HCT116 (cell line): ENCODE measurements around the gene ADAMTSL5. TPM values are rescaled to one million over a fixed set of nuclear protein-coding genes. Genes with fewer than 3 reads are reported as not detected.
A peak's percentile ranks its signal among the peaks of the same experiment; 100 is the strongest.

Source experiments
- ATAC-seq: fragments of 200-7000 bp; cut with Tn5 transposase; 2 replicates; pipeline ENCODE4 v1.9.1; 2020; ENCODE audit warnings: mild to moderate bottlenecking, moderate library complexity
- BruUV-seq: library from RNA; stranded (reverse); fragments of 400-500 nt; replicated peaks from 2 replicates; lab custom pipeline; 2021; lab: Mats Ljungman, UMichigan
- CTCF ChIA-PET: fragments of 300-600 bp; sonication (Branson Sonifier 250); formaldehyde crosslinking; loops from one replicate; lab custom pipeline; 2021; ENCODE audit warnings: antibody characterized with exemption; lab: Charles Lee
- POLR2A ChIA-PET: fragments of 300-600, 350-600 bp; sonication (Branson Sonifier 250); formaldehyde crosslinking; loops from one replicate; lab custom pipeline; 2021; ENCODE audit warnings: antibody characterized with exemption; lab: Charles Lee
- RAD21 ChIA-PET, 2 experiments: fragments of 300-600 bp; sonication (Branson Sonifier 250); formaldehyde crosslinking; loops; one replicate each; lab custom pipeline; 2023; ENCODE audit warnings: low total read pairs in 2 of 2; ENCODE audit not compliant: uncharacterized antibody in 2 of 2, unreplicated experiment in 2 of 2, low non-redundant PET in 1 of 2; lab: Charles Lee
- DNase-seq: peaks from one replicate; pipeline ENCODE4 v3.0.0-alpha.2; 2010; ENCODE audit warnings: low read depth, low spot score
- H2AFZ ChIP-seq: fragments of 200-600 bp; shearing (Covaris generic), sonication (generic); 2 replicates; pipeline ENCODE4 v1.6.1; 2017; ENCODE audit warnings: low read depth, mixed run types, mixed read lengths, antibody characterized with exemption, low read length; ENCODE audit not compliant: poor library complexity, severe bottlenecking
- H3K27ac ChIP-seq: 2 replicates; pipeline ENCODE4 v1.5.1; 2012; ENCODE audit warnings: low read depth, low read length
- H3K27me3 ChIP-seq: fragments of 200-600 bp; sonication (generic); 2 replicates; pipeline ENCODE4 v1.6.1; 2016; ENCODE audit warnings: mixed run types, low read length, mixed read lengths; ENCODE audit not compliant: insufficient read depth
- H3K36me3 ChIP-seq, 2 experiments: fragments of 200-500 bp in 1 of 2; fragments of 200-600 bp in 1 of 2; sonication (Bioruptor generic) in 1 of 2; sonication (generic) in 1 of 2; 2 replicates each; pipeline versions ENCODE4 v1.5.1 to v1.6.1; 2014 to 2016; ENCODE audit warnings: low read length in 2 of 2, inconsistent platforms in 1 of 2, mixed read lengths in 1 of 2, mixed run types in 1 of 2; ENCODE audit not compliant: insufficient read depth in 2 of 2, control insufficient read depth in 1 of 2
- H3K4me1 ChIP-seq, 2 experiments: fragments of 200-600 bp in 1 of 2; sonication (generic) in 1 of 2; 2 replicates each; pipeline versions ENCODE4 v1.5.1 to v1.6.1; 2012 to 2017; ENCODE audit warnings: low read length in 2 of 2, inconsistent platforms in 1 of 2, mild to moderate bottlenecking in 1 of 2, mixed read lengths in 1 of 2, mixed run types in 1 of 2, moderate library complexity in 1 of 2; ENCODE audit not compliant: insufficient read depth in 2 of 2, control insufficient read depth in 1 of 2
- H3K4me2 ChIP-seq: fragments of 200-600 bp; sonication (generic); 2 replicates; pipeline ENCODE4 v1.6.1; 2017; ENCODE audit warnings: mixed run types, low read length, mixed read lengths
- H3K4me3 ChIP-seq, 2 experiments: fragments of 200-600 bp in 1 of 2; sonication (generic) in 1 of 2; replicated peaks in 1 of 2; 2 replicates each; pipeline ENCODE4 v1.5.1; 2011 to 2016; ENCODE audit warnings: low read length in 2 of 2, control low read depth in 1 of 2, low read depth in 1 of 2, mild to moderate bottlenecking in 1 of 2, mixed read lengths in 1 of 2, mixed run types in 1 of 2
- H3K79me2 ChIP-seq: fragments of 200-600 bp; sonication (generic); 2 replicates; pipeline ENCODE4 v1.6.1; 2017; ENCODE audit warnings: mild to moderate bottlenecking, mixed run types, low read length, moderate library complexity, mixed read lengths; ENCODE audit not compliant: insufficient read depth
- H3K9ac ChIP-seq: fragments of 200-600 bp; sonication (generic); 2 replicates; pipeline ENCODE4 v1.6.1; 2016; ENCODE audit warnings: low read length, mixed read lengths
- H3K9me2 ChIP-seq: fragments of 200-600 bp; sonication (generic), shearing (Covaris generic); 2 replicates; pipeline ENCODE4 v1.6.1; 2017; ENCODE audit warnings: mixed run types, mild to moderate bottlenecking, moderate library complexity; ENCODE audit not compliant: insufficient read depth
- H3K9me3 ChIP-seq, 2 experiments: fragments of 200-500 bp in 1 of 2; fragments of 200-600 bp in 1 of 2; sonication (Bioruptor generic) in 1 of 2; sonication (generic) in 1 of 2; 2 replicates each; pipeline ENCODE4 v1.6.1; 2014 to 2017; ENCODE audit warnings: low read length in 2 of 2, mixed read lengths in 2 of 2, inconsistent platforms in 1 of 2, low read depth in 1 of 2, mild to moderate bottlenecking in 1 of 2, mixed run types in 1 of 2, moderate library complexity in 1 of 2; ENCODE audit not compliant: control insufficient read depth in 1 of 2, insufficient read depth in 1 of 2
- H4K20me1 ChIP-seq: fragments of 200-600 bp; sonication (generic), shearing (Covaris generic); 2 replicates; pipeline ENCODE4 v1.6.1; 2017; ENCODE audit warnings: mixed run types, mild to moderate bottlenecking, moderate library complexity; ENCODE audit not compliant: insufficient read depth
- CBX3 ChIP-seq: IDR thresholded peaks from 2 replicates; pipeline ENCODE4 v1.6.1; 2012; ENCODE audit warnings: low read depth
- CEBPB ChIP-seq: IDR thresholded peaks from 2 replicates; pipeline ENCODE4 v1.6.1; 2012; ENCODE audit warnings: low read depth
- EGR1 ChIP-seq: IDR thresholded peaks from 2 replicates; pipeline ENCODE4 v1.6.1; 2012; ENCODE audit warnings: low read depth
- ELF1 ChIP-seq: IDR thresholded peaks from 2 replicates; pipeline ENCODE4 v1.6.1; 2012; ENCODE audit warnings: low read depth, borderline replicate concordance
- EZH2 ChIP-seq: fragments of 200-600 bp; sonication (generic); IDR thresholded peaks from 2 replicates; pipeline ENCODE4 v1.6.1; 2017; ENCODE audit warnings: antibody characterized with exemption, mixed run types
- JUND ChIP-seq: IDR thresholded peaks from 2 replicates; pipeline ENCODE4 v1.6.1; 2012
- POLR2A ChIP-seq: IDR thresholded peaks from 2 replicates; pipeline ENCODE4 v1.7.0; 2011; ENCODE audit warnings: borderline replicate concordance; ENCODE audit not compliant: insufficient read depth, insufficient read length; ENCODE audit errors: extremely low read depth
- RAD21 ChIP-seq: IDR thresholded peaks from 2 replicates; pipeline ENCODE4 v1.6.1; 2012; ENCODE audit warnings: low read depth, mild to moderate bottlenecking
- SIN3A ChIP-seq: IDR thresholded peaks from 2 replicates; pipeline ENCODE4 v1.6.1; 2012; ENCODE audit warnings: low read depth
- SP1 ChIP-seq: IDR thresholded peaks from 2 replicates; pipeline ENCODE4 v1.6.1; 2012; ENCODE audit warnings: low read depth
- SRF ChIP-seq: IDR thresholded peaks from 2 replicates; pipeline ENCODE4 v1.6.1; 2012; ENCODE audit warnings: low read depth
- TCF7L2 ChIP-seq: IDR thresholded peaks from 2 replicates; pipeline ENCODE4 v1.7.0; 2011; ENCODE audit warnings: borderline replicate concordance, inconsistent platforms; ENCODE audit not compliant: insufficient read depth, insufficient read length; ENCODE audit errors: extremely low read depth
- YY1 ChIP-seq: IDR thresholded peaks from 2 replicates; pipeline ENCODE4 v1.6.1; 2011; ENCODE audit warnings: low read length, low read depth, moderate library complexity, mild to moderate bottlenecking; ENCODE audit not compliant: insufficient replicate concordance; ENCODE audit errors: extremely low read depth
- intact Hi-C: fragments of 100-400 bp; cut with micrococcal nuclease; formaldehyde crosslinking; loops from 2 replicates; pipeline ENCODE4 v1.10.0; 2022
- total RNA-seq: library from RNA; stranded (reverse); gene quantifications from one replicate; pipeline ENCODE4 v1.2.1, GENCODE V29; 2021; ENCODE audit not compliant: unreplicated experiment
- TF ChIP-seq, protein P1 (sequence below): IDR thresholded peaks from 2 replicates; pipeline ENCODE4 v1.6.1; 2012
- TF ChIP-seq, protein P2 (sequence below): IDR thresholded peaks from 2 replicates; pipeline ENCODE4 v1.6.1; 2012; ENCODE audit warnings: low read depth
- TF ChIP-seq, protein P3 (sequence below): IDR thresholded peaks from 2 replicates; pipeline ENCODE4 v1.6.1; 2011; ENCODE audit warnings: mild to moderate bottlenecking, low read length, moderate library complexity; ENCODE audit not compliant: insufficient replicate concordance; ENCODE audit errors: extremely low read depth
- TF ChIP-seq, protein P4 (sequence below), 3 experiments: fragments of 200-600 bp in 1 of 3; sonication (generic) in 1 of 3; IDR thresholded peaks in 2 of 3; conservative IDR thresholded peaks in 1 of 3; 2 replicates each; pipeline ENCODE4 v1.5.1; 2012 to 2017; ENCODE audit warnings: low read depth in 2 of 3, low read length in 2 of 3, antibody characterized with exemption in 1 of 3, borderline replicate concordance in 1 of 3, control low read depth in 1 of 3, mild to moderate bottlenecking in 1 of 3, mixed read lengths in 1 of 3, mixed run types in 1 of 3, moderate library complexity in 1 of 3; ENCODE audit not compliant: insufficient read depth in 1 of 3
- TF ChIP-seq, protein P5 (sequence below): IDR thresholded peaks from 2 replicates; pipeline ENCODE4 v1.6.1; 2012

ADAMTSL5 gene
- total RNA-seq, 1 experiment from 2014 or later, result 24.0 TPM

DNA sequence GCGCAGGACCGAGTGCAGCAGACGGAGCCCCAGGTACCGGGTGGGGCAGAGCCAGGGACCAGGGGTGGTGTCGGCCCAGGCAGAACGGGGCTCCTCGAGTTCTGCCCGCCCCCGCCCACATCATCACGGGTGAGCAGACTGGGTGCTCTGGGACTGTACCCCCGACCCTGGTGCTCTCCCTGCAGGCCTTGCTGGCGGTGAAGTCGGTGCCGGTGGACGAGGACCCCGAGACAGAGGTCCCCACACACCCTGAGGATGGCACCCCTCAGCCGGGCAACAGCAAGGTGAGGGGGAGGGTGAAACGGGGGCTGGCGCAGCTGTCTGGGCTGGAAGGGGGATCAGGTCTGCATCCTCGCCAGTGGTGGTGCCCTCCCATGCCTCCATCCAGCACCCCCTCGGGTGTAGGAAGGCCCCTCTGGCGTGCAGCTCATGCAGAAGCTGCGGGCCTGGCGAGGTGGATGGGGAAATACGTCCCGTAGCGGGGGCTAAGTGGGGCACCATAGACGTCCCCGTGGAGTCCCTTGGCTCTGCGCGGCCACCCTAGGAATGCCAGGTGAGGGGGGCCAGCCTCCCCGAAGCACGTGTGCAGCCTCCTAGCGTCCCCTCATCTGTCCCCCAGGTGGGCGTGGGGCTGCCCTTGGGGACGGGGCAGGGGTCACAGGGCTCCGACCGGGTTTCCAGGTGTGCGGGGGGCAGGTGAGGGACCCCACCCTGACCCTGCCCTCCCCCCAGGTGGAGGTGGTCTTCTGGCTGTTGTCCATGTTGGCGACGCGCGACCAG, 56.5 kb downstream of the ADAMTSL5 start:
- Histone ChIP-seq H3K27me3 (no peaks in the 10 kb centered on the region), H3K4me3 (no peak overlapping the region), H3K4me1 (peaks cover 23 to 47% of the 10 kb centered on the region in 2 experiments), H3K9me3 (no peaks in the 10 kb centered on the region), H3K36me3 (peaks cover 0 to 3% of the 10 kb centered on the region in 2 experiments; a peak in 1 of 4 replicates), H3K9ac (peak overlapping the region; percentile 21; the same call in 1 of the 2 replicates), H3K9me2 (no peaks in the 10 kb centered on the region), H3K27ac (peak overlapping the region; percentile 52; the same call in 1 of the 2 replicates), H4K20me1 (no peaks in the 10 kb centered on the region), H3K4me2 (peak overlapping the region; percentile 64), H2AFZ (no peak overlapping the region), H3K79me2 (no peaks in the 10 kb centered on the region)
- ChIA-PET POLR2A (interaction anchor here (0.6 to 3.3 kb wide), 11 partner anchors 9 to 567 kb away, joined by 3 to 28 read pairs (median 6); partner anchors contain the start of genes CIRBP and REEP6), RAD21 (interaction anchor here in 1 of 2 experiments (1.1 kb wide), 1 partner anchor 11 kb away, joined by 4 read pairs; no protein-coding TSS in a partner anchor), CTCF (interaction anchor here (1.0 to 4.0 kb wide), 8 partner anchors 10 to 370 kb away, joined by 3 to 49 read pairs (median 4); partner anchors contain the start of gene CIRBP)
- DNase-seq (no peak), ATAC-seq (no peak)
- intact Hi-C loops, result no loop called here
- no TSS peak for BruUV-seq
- TF ChIP-seq, protein P1, sequence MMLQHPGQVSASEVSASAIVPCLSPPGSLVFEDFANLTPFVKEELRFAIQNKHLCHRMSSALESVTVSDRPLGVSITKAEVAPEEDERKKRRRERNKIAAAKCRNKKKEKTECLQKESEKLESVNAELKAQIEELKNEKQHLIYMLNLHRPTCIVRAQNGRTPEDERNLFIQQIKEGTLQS, result no peak
- TF ChIP-seq, protein P2, sequence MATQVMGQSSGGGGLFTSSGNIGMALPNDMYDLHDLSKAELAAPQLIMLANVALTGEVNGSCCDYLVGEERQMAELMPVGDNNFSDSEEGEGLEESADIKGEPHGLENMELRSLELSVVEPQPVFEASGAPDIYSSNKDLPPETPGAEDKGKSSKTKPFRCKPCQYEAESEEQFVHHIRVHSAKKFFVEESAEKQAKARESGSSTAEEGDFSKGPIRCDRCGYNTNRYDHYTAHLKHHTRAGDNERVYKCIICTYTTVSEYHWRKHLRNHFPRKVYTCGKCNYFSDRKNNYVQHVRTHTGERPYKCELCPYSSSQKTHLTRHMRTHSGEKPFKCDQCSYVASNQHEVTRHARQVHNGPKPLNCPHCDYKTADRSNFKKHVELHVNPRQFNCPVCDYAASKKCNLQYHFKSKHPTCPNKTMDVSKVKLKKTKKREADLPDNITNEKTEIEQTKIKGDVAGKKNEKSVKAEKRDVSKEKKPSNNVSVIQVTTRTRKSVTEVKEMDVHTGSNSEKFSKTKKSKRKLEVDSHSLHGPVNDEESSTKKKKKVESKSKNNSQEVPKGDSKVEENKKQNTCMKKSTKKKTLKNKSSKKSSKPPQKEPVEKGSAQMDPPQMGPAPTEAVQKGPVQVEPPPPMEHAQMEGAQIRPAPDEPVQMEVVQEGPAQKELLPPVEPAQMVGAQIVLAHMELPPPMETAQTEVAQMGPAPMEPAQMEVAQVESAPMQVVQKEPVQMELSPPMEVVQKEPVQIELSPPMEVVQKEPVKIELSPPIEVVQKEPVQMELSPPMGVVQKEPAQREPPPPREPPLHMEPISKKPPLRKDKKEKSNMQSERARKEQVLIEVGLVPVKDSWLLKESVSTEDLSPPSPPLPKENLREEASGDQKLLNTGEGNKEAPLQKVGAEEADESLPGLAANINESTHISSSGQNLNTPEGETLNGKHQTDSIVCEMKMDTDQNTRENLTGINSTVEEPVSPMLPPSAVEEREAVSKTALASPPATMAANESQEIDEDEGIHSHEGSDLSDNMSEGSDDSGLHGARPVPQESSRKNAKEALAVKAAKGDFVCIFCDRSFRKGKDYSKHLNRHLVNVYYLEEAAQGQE, result no peak
- TF ChIP-seq RAD21, result no peak
- TF ChIP-seq ELF1, result no peak
- TF ChIP-seq SIN3A, result no peak
- TF ChIP-seq CBX3, result no peak
- no peak for TF ChIP-seq SP1
- TF ChIP-seq YY1, result no peak
- TF ChIP-seq, protein P3, sequence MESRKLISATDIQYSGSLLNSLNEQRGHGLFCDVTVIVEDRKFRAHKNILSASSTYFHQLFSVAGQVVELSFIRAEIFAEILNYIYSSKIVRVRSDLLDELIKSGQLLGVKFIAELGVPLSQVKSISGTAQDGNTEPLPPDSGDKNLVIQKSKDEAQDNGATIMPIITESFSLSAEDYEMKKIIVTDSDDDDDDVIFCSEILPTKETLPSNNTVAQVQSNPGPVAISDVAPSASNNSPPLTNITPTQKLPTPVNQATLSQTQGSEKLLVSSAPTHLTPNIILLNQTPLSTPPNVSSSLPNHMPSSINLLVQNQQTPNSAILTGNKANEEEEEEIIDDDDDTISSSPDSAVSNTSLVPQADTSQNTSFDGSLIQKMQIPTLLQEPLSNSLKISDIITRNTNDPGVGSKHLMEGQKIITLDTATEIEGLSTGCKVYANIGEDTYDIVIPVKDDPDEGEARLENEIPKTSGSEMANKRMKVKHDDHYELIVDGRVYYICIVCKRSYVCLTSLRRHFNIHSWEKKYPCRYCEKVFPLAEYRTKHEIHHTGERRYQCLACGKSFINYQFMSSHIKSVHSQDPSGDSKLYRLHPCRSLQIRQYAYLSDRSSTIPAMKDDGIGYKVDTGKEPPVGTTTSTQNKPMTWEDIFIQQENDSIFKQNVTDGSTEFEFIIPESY, result no peak
- TF ChIP-seq, protein P4, sequence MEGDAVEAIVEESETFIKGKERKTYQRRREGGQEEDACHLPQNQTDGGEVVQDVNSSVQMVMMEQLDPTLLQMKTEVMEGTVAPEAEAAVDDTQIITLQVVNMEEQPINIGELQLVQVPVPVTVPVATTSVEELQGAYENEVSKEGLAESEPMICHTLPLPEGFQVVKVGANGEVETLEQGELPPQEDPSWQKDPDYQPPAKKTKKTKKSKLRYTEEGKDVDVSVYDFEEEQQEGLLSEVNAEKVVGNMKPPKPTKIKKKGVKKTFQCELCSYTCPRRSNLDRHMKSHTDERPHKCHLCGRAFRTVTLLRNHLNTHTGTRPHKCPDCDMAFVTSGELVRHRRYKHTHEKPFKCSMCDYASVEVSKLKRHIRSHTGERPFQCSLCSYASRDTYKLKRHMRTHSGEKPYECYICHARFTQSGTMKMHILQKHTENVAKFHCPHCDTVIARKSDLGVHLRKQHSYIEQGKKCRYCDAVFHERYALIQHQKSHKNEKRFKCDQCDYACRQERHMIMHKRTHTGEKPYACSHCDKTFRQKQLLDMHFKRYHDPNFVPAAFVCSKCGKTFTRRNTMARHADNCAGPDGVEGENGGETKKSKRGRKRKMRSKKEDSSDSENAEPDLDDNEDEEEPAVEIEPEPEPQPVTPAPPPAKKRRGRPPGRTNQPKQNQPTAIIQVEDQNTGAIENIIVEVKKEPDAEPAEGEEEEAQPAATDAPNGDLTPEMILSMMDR (IDR thresholded peaks at IDR 0.05 in 2 of 3, conservative IDR thresholded peaks at IDR 0.05 in 1 of 3; ENCODE audit: borderline replicate concordance in 1 of 3, insufficient read depth in 1 of 3, low read depth in 2 of 3, low read length in 2 of 3), result no peak
- TF ChIP-seq JUND, result no peak
- TF ChIP-seq TCF7L2, result no peak
- TF ChIP-seq SRF, result no peak
- TF ChIP-seq EZH2, result no peak
- TF ChIP-seq, protein P5, sequence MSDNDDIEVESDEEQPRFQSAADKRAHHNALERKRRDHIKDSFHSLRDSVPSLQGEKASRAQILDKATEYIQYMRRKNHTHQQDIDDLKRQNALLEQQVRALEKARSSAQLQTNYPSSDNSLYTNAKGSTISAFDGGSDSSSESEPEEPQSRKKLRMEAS, result no peak
- TF ChIP-seq POLR2A, result no peak
- no peak for TF ChIP-seq EGR1
- no peak for TF ChIP-seq CEBPB
